Fibroblast of the aortic adventitia (primary cell): ENCODE results near the gene ELAVL1. TPM values are rescaled to one million over a fixed set of nuclear protein-coding genes. Genes with fewer than 3 reads are reported as not detected.

Experiments used
- DNase-seq: peaks from one replicate; pipeline ENCODE4 v3.0.0-alpha.2; 2010; ENCODE audit warnings: low read depth
- H3K4me3 ChIP-seq: 2 replicates; pipeline ENCODE4 v1.5.1; 2011; ENCODE audit warnings: low read depth, mild to moderate bottlenecking, control low read depth, low read length, moderate library complexity
- total RNA-seq: library from RNA; depleted of rRNA; stranded (reverse); fragments of >200 nt; gene quantifications from 2 replicates; pipeline ENCODE4 v1.2.3, GENCODE V29; 2012; ENCODE audit warnings: low replicate concordance
- TF ChIP-seq, protein P1 (sequence below): IDR thresholded peaks from 2 replicates; pipeline ENCODE4 v1.5.1; 2011; ENCODE audit warnings: mild to moderate bottlenecking, low read length, control low read depth, inconsistent platforms; ENCODE audit not compliant: insufficient read depth

The ELAVL1 gene
- total RNA-seq, 1 donor: 34.1 TPM

DNA sequence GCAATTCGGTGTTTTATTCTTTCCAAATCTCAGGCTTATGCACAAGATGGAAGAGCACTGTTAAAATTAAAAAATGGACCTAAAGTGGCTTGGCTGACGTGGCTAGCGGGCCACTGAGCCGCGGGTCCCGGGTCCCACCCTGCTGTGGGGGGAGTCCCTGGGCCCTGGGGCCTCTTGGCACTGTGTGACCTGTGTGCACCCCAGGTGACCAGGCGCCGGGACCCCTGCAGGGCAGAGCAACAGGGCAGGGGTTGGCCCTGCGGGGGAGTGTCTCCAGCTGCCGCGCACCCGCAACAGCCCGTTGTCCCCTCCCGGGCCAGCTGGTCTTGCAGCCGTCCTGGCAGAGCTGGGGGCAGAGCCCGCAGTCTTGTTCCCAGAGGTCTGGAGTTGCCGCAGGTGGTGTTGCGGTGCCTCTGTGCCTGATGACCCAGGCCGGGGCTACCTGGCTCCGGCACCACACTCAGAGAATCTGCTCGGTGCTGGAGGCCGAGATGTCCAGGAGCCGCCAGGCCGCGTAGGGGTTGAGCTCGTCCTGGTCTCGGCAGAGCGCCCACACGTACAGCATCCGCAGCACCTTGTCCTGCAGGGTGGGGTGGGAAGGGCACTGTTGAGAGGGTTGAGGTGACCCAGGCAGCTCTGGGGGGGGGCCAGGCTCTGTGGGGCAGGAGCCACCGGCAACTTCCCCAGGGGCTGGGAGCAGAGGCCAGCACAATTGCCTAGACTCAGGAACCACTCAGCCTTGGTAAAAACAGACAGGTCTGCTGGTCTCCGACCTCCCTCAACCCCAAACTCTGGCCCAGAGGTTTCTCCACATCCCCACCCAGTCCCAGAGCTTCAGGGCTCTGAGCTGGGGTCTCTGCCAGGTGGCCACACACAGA is 78.5 kb downstream of the ELAVL1 start:
- no peak for DNase-seq
- TF ChIP-seq, protein P1, sequence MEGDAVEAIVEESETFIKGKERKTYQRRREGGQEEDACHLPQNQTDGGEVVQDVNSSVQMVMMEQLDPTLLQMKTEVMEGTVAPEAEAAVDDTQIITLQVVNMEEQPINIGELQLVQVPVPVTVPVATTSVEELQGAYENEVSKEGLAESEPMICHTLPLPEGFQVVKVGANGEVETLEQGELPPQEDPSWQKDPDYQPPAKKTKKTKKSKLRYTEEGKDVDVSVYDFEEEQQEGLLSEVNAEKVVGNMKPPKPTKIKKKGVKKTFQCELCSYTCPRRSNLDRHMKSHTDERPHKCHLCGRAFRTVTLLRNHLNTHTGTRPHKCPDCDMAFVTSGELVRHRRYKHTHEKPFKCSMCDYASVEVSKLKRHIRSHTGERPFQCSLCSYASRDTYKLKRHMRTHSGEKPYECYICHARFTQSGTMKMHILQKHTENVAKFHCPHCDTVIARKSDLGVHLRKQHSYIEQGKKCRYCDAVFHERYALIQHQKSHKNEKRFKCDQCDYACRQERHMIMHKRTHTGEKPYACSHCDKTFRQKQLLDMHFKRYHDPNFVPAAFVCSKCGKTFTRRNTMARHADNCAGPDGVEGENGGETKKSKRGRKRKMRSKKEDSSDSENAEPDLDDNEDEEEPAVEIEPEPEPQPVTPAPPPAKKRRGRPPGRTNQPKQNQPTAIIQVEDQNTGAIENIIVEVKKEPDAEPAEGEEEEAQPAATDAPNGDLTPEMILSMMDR: no peak
- no peak overlapping the region for H3K4me3 ChIP-seq

DNA sequence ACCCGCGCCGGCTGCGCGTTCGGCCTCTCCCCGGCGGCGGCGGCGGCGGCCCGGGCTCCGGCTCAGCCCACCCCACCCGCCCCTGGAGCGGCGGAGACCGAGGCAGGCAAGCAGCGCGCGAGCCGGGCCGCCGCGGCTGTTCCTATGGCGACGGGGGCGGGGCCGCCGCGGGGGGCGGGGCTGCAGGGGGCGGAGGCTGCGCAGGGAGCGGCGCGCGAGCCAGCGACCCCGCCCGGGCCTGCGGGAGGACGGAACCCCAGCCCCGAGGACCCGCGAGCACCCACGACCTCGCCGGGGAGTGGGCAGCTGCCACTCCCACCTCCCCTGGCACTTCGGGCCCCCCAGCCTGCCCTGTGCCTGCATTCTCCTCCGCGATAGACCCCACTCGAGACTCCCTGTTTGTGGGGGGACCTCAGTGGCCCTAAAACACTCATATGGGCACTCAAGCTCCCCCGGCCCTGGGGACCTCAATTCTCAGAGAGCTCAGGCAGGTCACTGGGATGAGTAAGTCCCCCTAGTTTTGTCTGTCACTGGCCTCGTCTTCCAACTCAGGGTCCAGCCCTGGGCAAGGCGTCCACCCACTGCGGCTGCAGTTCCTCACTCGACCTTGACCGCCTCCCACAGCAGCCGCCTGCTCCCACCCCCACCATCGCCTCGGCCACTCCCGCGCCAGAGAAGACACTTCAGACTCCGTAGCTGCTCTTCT is 79.3 kb downstream of the ELAVL1 start, which contains the start of gene CTXN1:
Gene CTXN1, minus strand, starts transcription at position 115 of the 706 bp plus-strand sequence. CDS start 597 bp downstream, outside the sequence.
- TF ChIP-seq, protein P1: no peak
- DNase-seq: peak; percentile 31
- H3K4me3 ChIP-seq: peak within 1 kb of the TSS; percentile 56

DNA sequence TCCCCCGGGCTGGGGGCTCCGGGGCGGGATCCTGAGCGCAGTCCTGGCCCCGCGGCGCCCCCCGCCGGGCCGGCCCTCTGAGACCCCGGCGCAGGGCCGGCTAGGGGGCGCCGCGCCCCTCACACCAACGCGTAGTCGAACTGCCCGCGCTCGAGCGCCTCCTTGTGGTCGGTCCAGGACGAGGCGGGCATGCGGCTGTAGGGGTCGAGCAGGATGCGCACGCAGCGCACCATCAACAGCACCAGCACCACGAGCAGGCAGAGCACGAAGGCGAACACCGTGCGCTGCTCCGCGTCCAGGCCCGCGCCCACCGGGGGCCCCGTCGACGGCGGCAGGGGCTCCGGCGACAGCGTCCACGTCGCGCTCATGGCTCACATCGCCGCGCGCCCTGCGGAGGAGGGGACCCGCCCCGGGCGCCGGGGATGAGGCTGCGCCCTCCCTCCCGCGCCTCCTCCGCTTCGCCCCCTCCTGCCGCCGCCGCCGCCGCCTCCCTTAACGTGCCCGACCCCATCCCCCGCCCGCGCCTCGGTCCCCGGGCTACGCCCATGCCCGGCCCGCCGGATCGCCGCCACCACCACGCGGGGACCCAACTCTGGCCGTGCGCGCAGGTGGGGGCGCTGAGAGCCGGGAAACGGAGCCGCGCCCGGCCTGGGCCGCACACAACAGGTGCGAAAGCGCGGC is 80.1 kb downstream of the ELAVL1 start:
- TF ChIP-seq, protein P1: peak; percentile 86
- peak; percentile 68 for DNase-seq
- H3K4me3 ChIP-seq: peak overlapping the region; percentile 55

DNA sequence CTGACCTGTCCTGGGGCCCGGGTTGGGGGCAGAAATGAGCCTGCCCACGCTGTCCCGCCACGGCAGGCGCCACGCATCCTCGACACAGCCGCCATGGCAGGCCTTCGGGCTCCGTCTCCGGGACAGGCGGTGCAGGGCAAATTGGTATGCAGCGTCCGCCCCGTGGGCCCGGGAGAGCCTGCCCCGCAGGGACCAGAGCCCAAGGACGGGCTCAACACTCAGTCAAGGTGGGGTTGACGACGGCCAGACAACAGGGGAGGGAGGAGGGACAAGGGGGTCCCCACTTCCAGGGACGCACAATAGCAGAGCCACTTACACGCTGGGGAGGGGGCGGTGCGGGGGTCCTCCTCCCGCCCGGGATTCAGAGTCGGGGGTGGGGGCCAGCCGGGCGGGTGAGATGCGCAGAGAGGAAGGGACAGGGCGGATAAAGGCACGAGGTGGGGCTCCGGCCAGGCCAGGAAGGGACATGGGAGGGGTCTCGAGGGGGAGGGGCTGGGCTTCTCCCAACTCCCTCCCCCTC is 80.7 kb downstream of the ELAVL1 start:
- H3K4me3 ChIP-seq: no peak overlapping the region
- TF ChIP-seq, protein P1: no peak
- no peak for DNase-seq

DNA sequence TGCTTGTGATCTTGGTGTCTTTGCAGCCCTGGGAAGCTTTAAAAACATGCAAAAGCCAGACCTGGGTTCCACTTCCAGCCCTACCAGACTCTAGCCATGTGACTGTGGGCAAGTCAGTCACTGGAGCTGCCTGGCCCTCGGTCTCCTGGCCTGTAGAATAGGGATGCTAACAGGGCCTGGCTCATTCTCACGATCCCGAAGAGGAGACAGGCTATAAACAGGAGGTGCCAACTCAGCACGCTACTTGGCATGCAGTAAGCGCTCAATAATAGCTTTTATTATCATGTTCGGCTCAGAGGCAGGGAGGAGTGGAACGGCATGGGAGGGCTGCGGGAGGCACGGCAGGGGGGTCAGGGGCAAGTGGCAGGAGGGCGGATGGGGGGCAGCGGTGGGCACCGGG is 81.2 kb downstream of the ELAVL1 start:
- no peak for DNase-seq
- no peak overlapping the region for H3K4me3 ChIP-seq
- TF ChIP-seq, protein P1: no peak

DNA sequence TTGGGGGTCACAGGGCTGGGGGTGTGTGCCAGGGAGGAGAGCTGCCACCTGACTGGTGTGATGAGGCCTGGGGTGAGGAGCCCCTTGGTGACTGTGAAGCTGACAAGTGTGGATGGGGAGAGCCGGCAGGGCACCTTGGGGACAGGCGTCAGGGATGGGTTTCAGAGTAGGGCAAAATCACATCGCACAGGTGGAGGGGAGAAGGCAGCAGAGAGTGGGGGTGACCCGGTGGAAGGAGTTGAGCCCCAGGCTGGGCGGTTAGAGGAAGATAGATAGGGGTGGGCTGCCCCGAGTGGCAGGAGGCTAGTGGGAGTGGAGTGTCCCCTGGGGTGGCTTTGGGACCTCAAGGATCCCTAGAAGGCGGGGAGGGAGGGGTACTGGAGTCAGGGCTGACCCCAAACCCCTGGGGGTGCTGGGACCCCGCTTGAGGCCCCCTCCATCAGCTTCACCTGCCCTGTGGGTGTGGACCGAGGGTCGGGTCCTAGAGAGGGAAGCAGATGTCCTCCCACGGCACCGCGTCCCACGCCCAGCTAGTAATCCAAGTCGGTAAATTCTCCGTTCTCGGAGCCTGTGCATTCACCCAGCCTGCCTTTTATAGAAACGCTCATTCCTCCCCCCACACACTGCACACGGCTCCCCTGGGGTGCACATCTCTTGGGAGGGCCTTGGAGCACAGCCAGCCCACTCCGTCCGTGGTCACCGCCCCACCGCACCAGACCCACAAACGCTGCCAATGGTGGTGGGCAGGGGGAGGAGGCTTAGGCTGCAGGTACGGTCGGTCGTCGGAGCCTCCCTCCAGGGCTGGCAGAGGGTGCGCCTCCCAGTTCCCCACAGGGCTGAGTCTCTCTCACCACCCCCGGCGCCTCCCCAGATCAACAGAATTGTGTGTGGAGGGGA is 81.9 kb downstream of the ELAVL1 start:
- TF ChIP-seq, protein P1: no peak
- no peak for DNase-seq
- H3K4me3 ChIP-seq: no peak overlapping the region
